SK-N-SH (cell line): ENCODE measurements around the gene RNF187.

ENCODE experiments used
- CHD2 ChIP-seq: fragments of 150-350 bp; IDR thresholded peaks from 2 replicates; pipeline ENCODE4 v1.6.1; 2018; ENCODE audit warnings: low read length; ENCODE audit not compliant: partially characterized antibody
- CTCF ChIP-seq: fragments of 200-600 bp; sonication (generic); IDR thresholded peaks from 2 replicates; pipeline ENCODE4 v1.6.1; 2017; ENCODE audit warnings: antibody characterized with exemption, mild to moderate bottlenecking, moderate library complexity
- EP300 ChIP-seq, 2 experiments: IDR thresholded peaks; 2 replicates each; pipeline versions ENCODE4 v1.4.0 to v1.6.1; 2012; ENCODE audit warnings: borderline replicate concordance in 1 of 2, low read depth in 1 of 2, low read length in 1 of 2
- EZH2phosphoT487 ChIP-seq: fragments of 200-600 bp; sonication (generic); IDR thresholded peaks from 2 replicates; pipeline ENCODE4 v1.6.1; 2017; ENCODE audit warnings: low read depth, mixed run types, mild to moderate bottlenecking, antibody characterized with exemption, moderate library complexity, borderline replicate concordance
- FOXM1 ChIP-seq: IDR thresholded peaks from 2 replicates; pipeline ENCODE4 v1.4.0; 2012; ENCODE audit warnings: low read depth, mild to moderate bottlenecking
- GABPA ChIP-seq: IDR thresholded peaks from 2 replicates; pipeline ENCODE4 v1.4.0; 2012; ENCODE audit warnings: low read depth, mild to moderate bottlenecking
- MAX ChIP-seq: IDR thresholded peaks from 2 replicates; pipeline ENCODE4 v1.4.0; 2012; ENCODE audit warnings: low read depth
- NFIC ChIP-seq: IDR thresholded peaks from 2 replicates; pipeline ENCODE4 v1.4.0; 2012; ENCODE audit warnings: borderline replicate concordance
- POLR2AphosphoS5 ChIP-seq: IDR thresholded peaks from 2 replicates; pipeline ENCODE4 v1.6.1; 2012; ENCODE audit warnings: low read depth, low read length
- RAD21 ChIP-seq: IDR thresholded peaks from 2 replicates; pipeline ENCODE4 v1.6.1; 2012; ENCODE audit warnings: mild to moderate bottlenecking, low read length
- RCOR1 ChIP-seq: fragments of 150-350 bp; IDR thresholded peaks from 2 replicates; pipeline ENCODE4 v1.6.1; 2017; ENCODE audit warnings: antibody characterized with exemption, low read length
- RFX5 ChIP-seq: IDR thresholded peaks from 2 replicates; pipeline ENCODE4 v1.6.1; 2012; ENCODE audit warnings: mild to moderate bottlenecking, improper control_type of control experiment, low read length
- SIN3A ChIP-seq: IDR thresholded peaks from 2 replicates; pipeline ENCODE4 v1.6.1; 2012; ENCODE audit warnings: low read depth, mild to moderate bottlenecking, low read length, moderate library complexity, borderline replicate concordance
- YY1 ChIP-seq: IDR thresholded peaks from 2 replicates; pipeline ENCODE4 v1.4.0; 2012; ENCODE audit warnings: low read depth, mild to moderate bottlenecking

- TF ChIP-seq YY1 (no peak), POLR2AphosphoS5 (no peak), NFIC (no peak), EP300 (IDR thresholded peaks at IDR 0.05; ENCODE audit: borderline replicate concordance in 1 of 2, low read depth in 1 of 2, low read length in 1 of 2) (no peak), CTCF (peak; percentile 94), RAD21 (peak; percentile 77), RCOR1 (no peak), GABPA (no peak), MAX (peak; percentile 66; the same call in 1 of the 2 replicates), FOXM1 (no peak), EZH2phosphoT487 (no peak), SIN3A (no peak), CHD2 (peak; percentile 21), RFX5 (no peak)
Observed at GRCh38 chr1:228500901-228501871, 14.0 kb downstream of the RNF187 start.
